Neuronal stem cell (in vitro differentiated cells): ENCODE measurements around the gene PACSIN2.

ENCODE experiments used
- DNase-seq: peaks from one replicate; pipeline ENCODE4 v3.0.0-alpha.2; 2013; ENCODE audit warnings: low spot score
- H2AFZ ChIP-seq: one replicate; pipeline ENCODE4 v1.6.1; 2013; ENCODE audit warnings: mild to moderate bottlenecking, low read length, inconsistent platforms
- H2AK5ac ChIP-seq: 2 replicates; pipeline ENCODE4 v1.6.1; 2013; ENCODE audit warnings: low read depth, mild to moderate bottlenecking, inconsistent platforms, low read length, moderate library complexity, mixed read lengths
- H2BK120ac ChIP-seq: 2 replicates; pipeline ENCODE4 v1.6.1; 2013; ENCODE audit warnings: low read depth, mild to moderate bottlenecking, inconsistent platforms, low read length, moderate library complexity, mixed read lengths
- H2BK12ac ChIP-seq: one replicate; pipeline ENCODE4 v1.6.1; 2013; ENCODE audit warnings: low read length, inconsistent platforms
- H2BK15ac ChIP-seq: 2 replicates; pipeline ENCODE4 v1.6.1; 2013; ENCODE audit warnings: mild to moderate bottlenecking, low read length, inconsistent platforms, mixed read lengths
- H2BK5ac ChIP-seq: one replicate; pipeline ENCODE4 v1.6.1; 2013; ENCODE audit warnings: inconsistent platforms, mild to moderate bottlenecking, low read length, moderate library complexity
- H3K14ac ChIP-seq: one replicate; pipeline ENCODE4 v1.6.1; 2013; ENCODE audit warnings: low read length, inconsistent platforms
- H3K18ac ChIP-seq: 2 replicates; pipeline ENCODE4 v1.6.1; 2013; ENCODE audit warnings: low read length, inconsistent platforms
- H3K23ac ChIP-seq: 2 replicates; pipeline ENCODE4 v1.6.1; 2013; ENCODE audit warnings: low read depth, mild to moderate bottlenecking, mixed read lengths, low read length, inconsistent platforms; ENCODE audit not compliant: poor library complexity
- H3K27ac ChIP-seq: replicated peaks from 3 replicates; pipeline ENCODE4 v1.5.1; 2013; ENCODE audit warnings: low read length, inconsistent platforms
- H3K27me3 ChIP-seq, 3 experiments: 2 replicates each; pipeline ENCODE4 v1.6.1; 2013; ENCODE audit warnings: low read length in 3 of 3, mild to moderate bottlenecking in 2 of 3, inconsistent platforms in 1 of 3, low read depth in 1 of 3, mixed read lengths in 1 of 3, moderate library complexity in 1 of 3; ENCODE audit not compliant: control insufficient read depth in 3 of 3, insufficient read depth in 3 of 3
- H3K36me3 ChIP-seq, 2 donors: replicated peaks in 1 of 2; 2 replicates each; pipeline ENCODE4 v1.6.1; 2013; ENCODE audit warnings: low read length in 2 of 2; ENCODE audit not compliant: control insufficient read depth in 2 of 2, insufficient read depth in 2 of 2
- H3K4ac ChIP-seq: 2 replicates; pipeline ENCODE4 v1.6.1; 2013; ENCODE audit warnings: inconsistent platforms, mild to moderate bottlenecking, low read length, moderate library complexity
- H3K4me1 ChIP-seq, 2 donors: 1 replicate in 1 of 2; 2 replicates in 1 of 2; pipeline ENCODE4 v1.6.1; 2013; ENCODE audit warnings: low read length in 2 of 2, low read depth in 1 of 2; ENCODE audit not compliant: control insufficient read depth in 2 of 2, insufficient read depth in 1 of 2
- H3K4me2 ChIP-seq: one replicate; pipeline ENCODE4 v1.6.1; 2013; ENCODE audit warnings: mild to moderate bottlenecking, low read length, inconsistent platforms; ENCODE audit not compliant: insufficient read depth, poor library complexity, severe bottlenecking
- H3K4me3 ChIP-seq, 2 donors: 2 replicates each; pipeline ENCODE4 v1.5.1; 2013; ENCODE audit warnings: low read length in 2 of 2, mild to moderate bottlenecking in 2 of 2, inconsistent platforms in 1 of 2, moderate library complexity in 1 of 2
- H3K79me1 ChIP-seq: one replicate; pipeline ENCODE4 v1.6.1; 2013; ENCODE audit warnings: low read depth, mild to moderate bottlenecking, inconsistent platforms, low read length, moderate library complexity
- H3K9ac ChIP-seq: one replicate; pipeline ENCODE4 v1.6.1; 2013; ENCODE audit warnings: mild to moderate bottlenecking, low read depth, low read length, inconsistent platforms; ENCODE audit not compliant: poor library complexity
- H3K9me3 ChIP-seq, 2 donors: replicated peaks in 1 of 2; 2 replicates each; pipeline versions ENCODE3 to v1.6.1; 2013; ENCODE audit warnings: low read length in 2 of 2, mild to moderate bottlenecking in 2 of 2, inconsistent platforms in 1 of 2, low read depth in 1 of 2, mixed read lengths in 1 of 2, moderate library complexity in 1 of 2; ENCODE audit not compliant: control insufficient read depth in 2 of 2, insufficient read depth in 1 of 2
- H4K8ac ChIP-seq: one replicate; pipeline ENCODE4 v1.6.1; 2013; ENCODE audit warnings: low read depth, mild to moderate bottlenecking, inconsistent platforms, low read length, moderate library complexity
- H4K91ac ChIP-seq: one replicate; pipeline ENCODE4 v1.6.1; 2013; ENCODE audit warnings: low read length, low read depth, mild to moderate bottlenecking, inconsistent platforms; ENCODE audit not compliant: poor library complexity
- WGBS, 2 donors: extraction: QIAGEN DNeasy Blood & Tissue Kit; methylation state at CpG; one replicate each; pipeline ENCODE4 v1.1.7; 2013; ENCODE audit warnings: missing lambda C conversion rate in 2 of 2, mixed read lengths in 1 of 2; ENCODE audit not compliant: insufficient read length in 2 of 2, insufficient replicate concordance in 1 of 2; ENCODE audit errors: extremely low coverage in 2 of 2; 5-methylcytosine and 5-hydroxymethylcytosine counted together

PACSIN2 gene

DNA sequence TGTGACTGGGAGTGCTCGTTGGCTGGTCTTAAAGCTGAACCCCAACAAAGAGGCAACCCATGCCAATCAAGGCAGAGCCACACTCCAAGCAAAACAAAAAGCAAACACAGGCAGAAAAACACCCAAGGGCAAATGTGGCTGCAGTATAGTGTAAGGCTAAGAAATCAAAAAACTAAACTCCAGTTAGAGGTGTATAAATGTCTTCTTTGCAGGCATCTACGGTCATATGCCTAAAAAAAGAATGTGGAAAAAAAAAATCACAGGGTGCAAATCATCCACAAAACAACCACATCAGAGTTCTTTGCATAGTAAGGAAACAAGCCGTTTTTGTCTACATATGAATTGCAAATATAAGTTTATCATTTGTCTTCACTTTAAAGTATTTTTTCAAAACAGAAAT lies 185.6 kb downstream of the PACSIN2 start:
- Histone ChIP-seq H3K4me3 (no peak overlapping the region), H3K4me1 (no peaks in the 10 kb centered on the region), H3K18ac (no peak overlapping the region), H3K36me3 (peaks cover 14 to 84% of the 10 kb centered on the region in 2 donors), H2AFZ (no peak overlapping the region), H3K9me3 (no peaks in the 10 kb centered on the region), H2BK120ac (no peak overlapping the region), H2BK12ac (no peak overlapping the region), H2BK5ac (no peak overlapping the region), H3K27me3 (no peaks in the 10 kb centered on the region), H3K9ac (no peak overlapping the region), H4K91ac (no peak overlapping the region), H3K4ac (no peak overlapping the region), H2BK15ac (no peak overlapping the region), H3K79me1 (no peaks in the 10 kb centered on the region), H2AK5ac (no peak overlapping the region), H3K4me2 (no peak overlapping the region), H3K23ac (no peak overlapping the region), H3K14ac (no peak overlapping the region), H4K8ac (no peak overlapping the region), H3K27ac (no peak overlapping the region)
- WGBS, 2 donors: no CpG with 5 or more reads among the region's 3 CpGs
- no peak for DNase-seq

DNA sequence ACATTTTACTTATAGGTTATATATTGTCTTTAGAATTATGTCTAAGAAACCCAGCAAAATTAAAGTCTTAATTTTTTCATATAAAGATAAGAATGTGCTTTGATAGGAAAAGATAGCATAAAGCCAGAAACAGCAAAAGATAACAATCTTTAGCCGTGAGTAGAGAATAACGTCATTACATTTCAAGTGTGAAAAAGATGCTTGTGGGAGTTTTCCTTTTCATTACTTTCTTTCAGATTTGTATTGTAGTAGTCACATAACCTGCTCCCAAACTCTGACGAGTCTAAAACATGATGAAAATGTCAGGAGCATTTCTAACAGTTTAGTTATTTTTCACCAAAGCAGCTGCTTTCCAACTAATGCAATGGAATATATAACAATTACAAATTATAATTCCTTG lies 189.2 kb downstream of the PACSIN2 start:
- no peak overlapping the region for H4K8ac ChIP-seq
- H3K36me3 ChIP-seq: peaks cover 20 to 85% of the 10 kb centered on the region in 2 donors
- H3K4me3 ChIP-seq: no peak overlapping the region
- H3K9ac ChIP-seq: no peak overlapping the region
- H3K4me1 ChIP-seq: no peaks in the 10 kb centered on the region
- no peak overlapping the region for H2BK5ac ChIP-seq
- H3K4ac ChIP-seq: no peak overlapping the region
- H2BK12ac ChIP-seq: no peak overlapping the region
- peaks cover 0 to 2% (median 0%) of the 10 kb centered on the region in 3 experiments for H3K27me3 ChIP-seq
- WGBS, 2 donors: no CpG with 5 or more reads among the region's 3 CpGs
- no peak overlapping the region for H2BK120ac ChIP-seq
- H2AFZ ChIP-seq: no peak overlapping the region
- H4K91ac ChIP-seq: no peak overlapping the region
- H3K9me3 ChIP-seq: peaks cover 6 to 14% of the 10 kb centered on the region in 2 donors
- no peak overlapping the region for H3K4me2 ChIP-seq
- no peak overlapping the region for H3K14ac ChIP-seq
- H2AK5ac ChIP-seq: no peak overlapping the region
- H3K23ac ChIP-seq: no peak overlapping the region
- H3K27ac ChIP-seq: no peak overlapping the region
- no peak for DNase-seq
- no peaks in the 10 kb centered on the region for H3K79me1 ChIP-seq
- H3K18ac ChIP-seq: no peak overlapping the region
- no peak overlapping the region for H2BK15ac ChIP-seq

DNA sequence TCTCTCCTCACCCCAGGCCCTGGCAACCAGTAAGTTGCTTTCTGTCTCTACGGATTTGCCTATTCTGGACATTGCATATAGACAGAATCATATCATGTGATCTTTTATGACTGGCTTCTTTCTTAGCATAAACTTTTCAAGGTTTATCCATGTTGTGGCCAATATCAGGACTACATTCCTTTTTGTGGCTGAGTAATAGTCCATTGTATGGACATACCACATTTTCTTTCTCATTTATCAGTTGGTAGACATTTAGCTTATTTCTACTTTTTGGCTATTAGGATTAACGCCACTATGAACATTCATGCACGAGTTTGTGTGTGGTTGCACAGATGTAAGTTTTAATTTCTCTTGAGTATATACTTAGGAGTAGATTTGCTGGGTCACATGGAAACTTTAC lies 193.6 kb downstream of the PACSIN2 start:
- Histone ChIP-seq H3K14ac (no peak overlapping the region), H2AFZ (no peak overlapping the region), H2BK12ac (no peak overlapping the region), H3K9ac (no peak overlapping the region), H3K4ac (no peak overlapping the region), H2AK5ac (no peak overlapping the region), H2BK15ac (no peak overlapping the region), H3K23ac (no peak overlapping the region), H3K79me1 (no peaks in the 10 kb centered on the region), H2BK5ac (no peak overlapping the region), H3K4me1 (no peaks in the 10 kb centered on the region), H2BK120ac (no peak overlapping the region), H3K9me3 (peaks cover 6 to 14% of the 10 kb centered on the region in 2 donors), H3K27me3 (peaks cover 0 to 2% (median 0%) of the 10 kb centered on the region in 3 experiments), H3K36me3 (peaks cover 16 to 59% of the 10 kb centered on the region in 2 donors), H4K8ac (no peak overlapping the region), H4K91ac (no peak overlapping the region), H3K27ac (no peak overlapping the region), H3K4me2 (no peak overlapping the region), H3K18ac (no peak overlapping the region), H3K4me3 (no peak overlapping the region)
- whole genome bisulfite sequencing, 2 donors: no CpG with 5 or more reads among the region's 3 CpGs
- DNase-seq: no peak

DNA sequence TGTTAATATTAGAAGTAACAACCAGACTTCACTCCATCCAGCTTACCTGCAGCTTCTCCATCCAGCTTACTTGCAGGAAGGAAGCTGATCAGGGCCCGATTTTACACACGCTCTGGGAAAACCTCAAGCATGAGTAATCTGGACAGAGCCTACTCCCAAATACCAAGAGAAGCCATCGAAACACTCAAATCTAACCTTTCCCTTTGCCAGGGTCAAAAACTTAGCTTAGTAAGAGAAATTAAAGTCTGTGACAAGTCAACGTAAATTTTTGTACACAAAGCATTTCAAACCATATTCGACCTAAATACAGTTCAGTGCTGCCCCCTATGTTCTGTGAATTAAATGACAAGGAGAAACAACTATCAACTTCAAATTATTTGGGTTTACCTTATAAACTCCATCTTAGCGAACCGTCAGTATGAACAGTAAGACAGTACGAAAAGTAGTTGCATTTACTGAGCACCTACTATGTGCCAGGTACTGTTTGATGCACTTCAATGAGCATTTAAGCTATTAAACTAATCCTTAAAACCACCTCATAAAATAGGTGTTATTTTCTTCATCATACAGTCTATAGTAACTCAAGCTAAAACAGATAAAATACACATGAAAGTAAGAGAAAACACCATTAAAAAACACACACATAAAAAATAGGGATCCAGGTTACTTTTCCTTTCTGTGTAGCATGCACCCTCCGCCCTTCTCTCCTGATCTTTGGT lies 194.7 kb downstream of the PACSIN2 start:
- no CpG with 5 or more reads among the region's 9 CpGs for WGBS, 2 donors
- peaks cover 13 to 60% of the 10 kb centered on the region in 2 donors for H3K36me3 ChIP-seq

More for the DNA sequence above, 194.7 kb downstream of the PACSIN2 start:
- Histone ChIP-seq H3K9me3 (peaks cover 6 to 14% of the 10 kb centered on the region in 2 donors), H3K9ac (no peak overlapping the region), H3K14ac (no peak overlapping the region), H3K4me3 (no peak overlapping the region), H3K27ac (no peak overlapping the region), H2BK15ac (no peak overlapping the region), H4K8ac (no peak overlapping the region), H3K4ac (no peak overlapping the region), H3K27me3 (peaks cover 0 to 2% (median 0%) of the 10 kb centered on the region in 3 experiments), H3K23ac (no peak overlapping the region), H2AK5ac (no peak overlapping the region), H2AFZ (no peak overlapping the region), H3K79me1 (no peaks in the 10 kb centered on the region), H2BK120ac (no peak overlapping the region), H3K4me1 (no peaks in the 10 kb centered on the region), H2BK12ac (no peak overlapping the region), H3K18ac (no peak overlapping the region), H2BK5ac (no peak overlapping the region), H3K4me2 (no peak overlapping the region), H4K91ac (no peak overlapping the region)
- DNase-seq: no peak
